HG02588 (cell line): ENCODE measurements around the gene EPX.

Experiments
- ATAC-seq: cut with Tn5 transposase; IDR thresholded peaks from one replicate; pipeline ENCODE4 v1.9.1; 2021; ENCODE audit warnings: mild to moderate bottlenecking, moderate library complexity; ENCODE audit not compliant: unreplicated experiment

Gene EPX

DNA sequence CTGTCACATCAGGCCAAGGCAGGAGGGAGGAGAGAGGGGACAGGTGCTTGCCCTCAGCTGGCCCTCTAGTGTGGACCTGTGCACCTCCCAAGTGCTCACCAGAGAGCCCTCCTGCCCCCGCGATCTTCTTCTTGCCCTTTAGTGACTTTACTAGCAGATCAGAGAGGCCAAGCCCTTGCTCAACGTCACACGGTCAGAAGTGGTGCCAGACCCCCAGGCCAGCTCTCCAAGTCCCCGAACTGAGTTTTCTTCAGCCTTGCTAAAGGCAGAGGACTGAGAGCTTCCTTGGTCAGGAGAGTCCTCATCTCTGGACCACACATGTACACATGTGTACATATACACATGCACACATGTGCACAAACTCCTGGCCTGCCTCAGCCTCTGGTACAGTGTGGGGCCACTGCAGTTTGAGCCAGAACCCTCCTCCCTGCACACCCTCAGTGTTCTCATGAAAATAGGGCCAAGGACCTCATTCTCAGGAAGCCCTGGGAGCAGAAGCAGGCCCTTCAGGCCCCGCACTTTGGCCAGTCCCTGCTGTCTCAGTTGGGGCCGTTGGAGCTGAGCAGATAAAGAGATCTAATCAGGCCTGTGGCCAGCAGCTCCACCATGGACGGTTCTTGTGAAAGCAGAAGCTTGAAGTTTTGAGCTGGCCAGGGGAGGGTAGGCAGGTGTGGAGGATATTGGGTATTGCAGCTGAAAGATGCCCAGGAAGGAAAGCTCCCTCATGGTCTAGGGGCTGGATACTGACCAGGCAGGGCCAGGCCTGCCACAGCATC, 7.4 kb upstream of the EPX start:
- no peak for ATAC-seq

DNA sequence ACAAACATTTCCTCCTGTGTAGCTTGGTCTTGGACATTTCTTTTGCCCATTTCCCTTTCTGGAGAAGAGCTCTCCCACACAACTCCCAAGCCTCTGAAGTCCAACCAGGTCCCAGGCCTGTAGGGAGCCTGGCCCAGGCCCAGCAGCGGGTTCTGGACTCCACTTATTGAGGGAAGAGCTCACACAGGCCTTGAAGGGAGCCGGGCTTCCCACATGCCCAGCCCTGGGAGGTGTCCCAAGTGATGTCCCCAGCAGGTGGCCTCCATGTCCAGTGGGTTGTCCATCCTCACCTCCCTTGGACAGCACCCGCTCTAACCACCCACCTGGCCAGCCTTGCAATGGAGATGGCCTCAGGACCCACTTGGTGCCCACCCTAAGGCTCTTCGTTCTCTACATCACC, 5.9 kb upstream of the EPX start:
- ATAC-seq: no peak

DNA sequence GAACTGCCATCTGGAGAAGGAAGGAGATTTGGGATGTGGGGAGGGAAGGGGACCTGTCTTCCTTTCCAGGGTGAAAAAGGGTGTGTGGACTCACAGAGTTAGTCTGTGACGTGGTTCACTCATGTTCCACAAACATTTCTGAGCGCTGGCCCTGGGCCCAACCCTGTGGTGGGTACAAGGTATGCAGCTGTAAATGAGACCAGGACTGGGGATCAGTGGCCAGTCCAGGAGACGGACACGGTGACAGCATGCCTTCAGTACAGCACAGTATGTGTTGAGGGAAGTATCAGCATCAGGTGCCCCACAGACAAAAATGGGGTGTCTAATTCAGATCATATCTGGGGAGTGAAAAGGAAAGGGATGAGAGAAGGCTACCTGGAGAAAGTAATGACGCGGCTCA, 5.5 kb upstream of the EPX start:
- ATAC-seq: no peak

DNA sequence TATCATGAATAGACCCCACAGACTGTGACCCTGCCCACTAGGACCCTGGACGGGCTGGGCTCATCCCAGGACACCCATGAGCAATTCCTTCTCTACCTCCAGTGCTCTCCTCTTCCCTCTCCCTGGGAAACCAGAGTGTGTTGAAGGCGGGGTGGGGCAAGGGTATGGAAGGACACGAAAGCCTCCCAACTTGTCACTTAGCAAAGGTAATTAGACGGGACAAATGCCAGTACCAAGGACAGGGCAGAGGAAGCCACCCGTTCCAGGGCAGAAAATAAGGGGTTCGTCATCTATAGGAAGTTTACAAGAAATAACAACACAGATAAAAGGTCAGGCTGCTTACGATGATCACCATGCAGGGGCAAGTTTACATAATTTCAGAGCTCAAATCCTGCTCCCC, 4.9 kb upstream of the EPX start:
- ATAC-seq: no peak

DNA sequence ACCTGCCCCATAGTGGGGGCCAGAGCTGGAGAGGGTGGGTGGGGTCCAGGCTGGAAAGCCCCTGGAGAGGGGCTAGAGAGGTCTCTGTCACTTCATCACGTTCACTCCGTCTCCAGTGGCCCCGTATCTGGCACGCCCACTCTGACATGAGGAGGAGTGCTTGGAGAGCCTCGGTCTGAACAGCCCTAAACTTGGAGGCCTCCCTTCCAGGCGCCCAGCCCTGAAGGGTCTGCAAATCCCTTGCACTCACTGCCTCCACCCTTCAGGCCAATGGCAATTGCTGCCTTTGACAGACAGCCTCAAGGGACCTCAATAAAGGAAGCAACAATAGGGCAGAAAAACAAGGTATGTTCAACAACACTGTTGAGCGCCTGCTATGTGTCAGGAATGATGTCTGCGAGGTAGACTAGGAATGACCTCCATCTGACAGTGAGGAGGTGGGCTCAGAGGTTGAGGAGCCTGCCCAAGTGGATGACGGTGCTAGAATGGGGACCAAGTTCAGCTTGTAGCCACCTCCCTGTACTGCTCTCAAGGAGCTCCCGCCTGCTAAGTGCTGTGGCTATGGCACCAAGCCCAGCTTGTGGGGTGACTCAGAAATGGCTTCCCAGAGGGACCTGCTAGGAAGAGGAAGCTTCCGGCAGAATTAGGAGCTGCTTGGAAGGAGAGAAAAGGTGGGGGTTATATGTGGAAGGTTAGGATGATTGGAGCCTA, 2.9 kb upstream of the EPX start:
- ATAC-seq: no peak

DNA sequence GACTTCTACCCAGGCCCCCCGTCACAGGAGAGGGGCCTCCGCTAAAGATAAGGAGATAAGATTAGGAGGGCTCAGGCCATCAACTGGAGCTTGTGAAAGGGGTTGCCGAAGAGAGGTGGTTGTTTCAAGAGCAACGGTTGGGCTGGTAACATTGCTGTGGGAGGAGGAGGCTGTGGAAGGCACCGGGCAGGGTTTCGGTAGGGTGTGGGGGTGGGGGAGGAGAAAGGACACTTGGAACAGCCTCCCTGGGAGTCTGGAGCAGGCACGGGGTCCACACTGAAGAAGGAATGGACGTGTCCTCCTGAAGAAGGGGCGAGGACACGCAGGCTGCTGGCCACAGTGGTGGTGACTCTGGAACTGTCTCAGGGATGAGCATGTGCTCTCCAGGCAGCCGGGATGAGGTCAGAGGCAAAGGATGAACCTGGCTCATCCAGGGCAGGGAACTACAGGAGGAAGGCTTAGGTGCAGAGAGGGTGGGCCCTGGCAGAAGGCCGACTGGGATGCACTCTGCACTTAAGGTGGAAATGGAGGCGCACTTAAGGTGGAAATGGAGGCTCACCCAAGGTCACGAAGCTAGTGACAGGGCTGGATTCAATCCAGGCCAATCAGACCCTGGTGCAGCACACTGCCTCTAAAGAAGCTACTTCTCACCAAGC, 1.2 kb upstream of the EPX start:
- no peak for ATAC-seq

DNA sequence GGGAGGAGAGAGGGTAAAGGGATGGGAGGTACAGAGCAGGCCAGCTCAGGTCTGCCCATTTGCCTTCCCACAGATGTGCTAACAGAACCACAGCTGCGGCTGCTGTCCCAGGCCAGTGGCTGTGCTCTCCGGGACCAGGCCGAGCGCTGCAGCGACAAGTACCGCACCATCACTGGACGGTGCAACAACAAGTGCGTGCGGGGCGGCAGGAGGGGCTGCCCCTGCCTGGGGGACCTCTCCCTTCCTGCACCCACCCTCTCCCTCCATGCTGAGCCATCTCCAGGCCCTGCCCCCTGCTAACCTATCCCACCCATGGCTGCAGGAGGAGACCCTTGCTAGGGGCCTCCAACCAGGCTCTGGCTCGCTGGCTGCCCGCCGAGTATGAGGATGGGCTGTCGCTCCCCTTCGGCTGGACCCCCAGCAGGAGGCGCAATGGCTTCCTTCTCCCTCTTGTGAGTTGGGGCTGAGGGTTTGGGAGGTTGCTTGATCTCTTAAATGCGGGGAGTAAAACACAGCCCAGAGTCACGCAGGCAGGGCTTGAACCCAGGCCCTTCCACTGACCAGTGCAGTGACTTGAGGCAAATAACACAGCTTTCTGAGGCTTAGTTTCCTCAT, 1.2 kb downstream of the EPX start:
- ATAC-seq: no peak

DNA sequence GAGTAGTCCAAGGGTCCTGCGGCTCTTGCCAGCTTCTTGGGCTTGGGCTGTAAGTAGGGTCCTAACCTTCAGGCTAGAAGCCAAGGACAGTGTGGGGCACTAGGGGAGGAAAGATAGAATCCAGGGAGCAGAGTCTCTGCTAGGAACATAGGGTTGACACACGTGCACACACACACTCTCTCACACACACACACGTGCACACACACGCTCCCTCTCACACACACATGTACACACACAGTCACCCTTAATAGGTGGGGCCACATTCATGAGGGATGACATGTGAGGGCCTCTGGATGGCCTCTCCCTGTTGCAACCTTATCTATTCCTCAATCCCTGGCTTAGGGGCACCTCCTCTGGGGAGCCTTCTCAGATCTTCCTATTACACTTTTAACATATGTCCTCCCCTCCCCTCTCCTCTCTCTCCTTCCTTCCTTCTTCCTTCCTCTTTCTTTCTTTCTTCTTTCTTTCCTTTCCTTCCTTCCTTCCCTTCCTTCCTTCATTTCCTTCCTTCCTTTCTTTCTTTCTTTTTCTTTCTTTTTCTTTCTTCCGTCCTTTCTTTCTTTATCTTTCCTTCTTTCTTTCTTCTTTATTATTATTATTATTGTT, 3.1 kb downstream of the EPX start:
- no peak for ATAC-seq

DNA sequence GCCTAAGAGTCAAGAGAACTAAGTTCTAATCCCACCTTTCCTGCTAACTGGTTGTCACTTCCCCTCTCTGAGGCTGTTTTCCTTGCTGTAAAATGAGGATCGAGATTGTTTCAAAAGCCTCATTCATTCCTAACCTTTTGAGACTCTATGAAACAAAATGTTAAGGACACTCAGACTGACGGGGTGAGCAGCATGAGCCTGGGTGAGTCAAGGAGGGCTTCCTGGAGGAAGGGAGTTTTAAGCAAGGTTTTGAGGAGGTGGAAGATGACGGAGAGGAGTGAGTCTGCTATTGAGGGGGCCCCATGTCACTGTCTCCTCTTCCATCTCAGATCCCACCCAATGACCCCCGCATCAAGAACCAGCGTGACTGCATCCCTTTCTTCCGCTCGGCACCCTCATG, 4.1 kb downstream of the EPX start:
- no peak for ATAC-seq

DNA sequence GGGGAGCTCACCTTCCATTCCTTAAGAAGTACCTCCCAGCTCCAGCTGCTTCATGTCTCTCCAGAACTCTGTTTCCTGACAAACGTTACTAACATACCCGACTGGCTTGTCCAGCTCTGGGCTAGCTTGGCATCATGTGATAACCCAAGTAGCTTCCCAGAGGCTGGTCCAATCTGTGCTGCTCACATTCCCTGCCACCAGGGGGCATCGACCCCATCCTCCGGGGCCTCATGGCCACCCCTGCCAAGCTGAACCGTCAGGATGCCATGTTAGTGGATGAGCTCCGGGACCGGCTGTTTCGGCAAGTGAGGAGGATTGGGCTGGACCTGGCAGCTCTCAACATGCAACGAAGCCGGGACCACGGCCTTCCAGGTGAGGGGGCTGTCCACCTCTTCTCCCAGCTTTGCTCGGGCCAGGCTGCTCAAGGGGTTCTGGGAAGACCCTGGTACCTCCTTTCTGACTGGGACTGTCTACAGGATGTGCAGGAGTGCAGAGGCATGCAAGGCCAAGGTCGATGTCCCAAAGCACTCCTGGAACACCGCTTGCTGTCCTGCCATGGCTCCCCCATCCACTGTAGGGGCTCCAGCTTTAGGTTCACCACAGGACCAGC, 7.6 kb downstream of the EPX start:
- no peak for ATAC-seq

DNA sequence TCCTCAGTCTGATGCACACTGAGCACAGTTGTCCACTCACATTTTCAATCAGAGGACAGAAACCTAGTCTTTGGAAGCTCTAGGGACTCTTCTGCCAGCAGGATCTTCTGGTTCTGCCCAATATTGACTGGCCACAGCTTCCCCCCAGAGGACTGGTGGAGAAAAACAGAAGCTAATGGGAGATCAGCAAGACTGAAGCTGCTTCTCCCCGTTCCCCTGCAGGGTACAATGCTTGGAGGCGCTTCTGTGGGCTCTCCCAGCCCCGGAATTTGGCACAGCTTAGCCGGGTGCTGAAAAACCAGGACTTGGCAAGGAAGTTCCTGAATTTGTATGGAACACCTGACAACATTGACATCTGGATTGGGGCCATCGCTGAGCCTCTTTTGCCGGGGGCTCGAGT, 10.3 kb downstream of the EPX start:
- ATAC-seq: no peak

DNA sequence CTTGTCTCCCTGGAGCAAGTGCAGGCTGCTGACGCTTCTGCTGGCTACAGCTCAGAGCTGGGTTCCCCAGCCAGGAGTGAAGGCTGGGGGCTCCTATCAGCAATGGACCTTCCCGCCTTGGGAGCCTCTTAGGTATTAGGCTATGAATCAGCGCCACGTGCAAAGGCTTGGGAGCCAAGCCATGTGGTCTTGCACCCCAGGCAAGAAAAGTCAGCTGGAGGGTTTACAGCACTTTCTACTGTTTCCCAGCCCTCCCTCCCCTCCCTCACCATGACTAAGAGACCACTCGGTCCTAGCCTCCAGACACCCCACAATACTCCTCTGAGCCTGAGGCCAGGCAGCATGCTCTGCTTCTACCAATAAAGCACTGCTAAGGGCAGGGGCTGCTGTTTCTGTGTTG, 12.3 kb downstream of the EPX start:
- ATAC-seq: no peak

DNA sequence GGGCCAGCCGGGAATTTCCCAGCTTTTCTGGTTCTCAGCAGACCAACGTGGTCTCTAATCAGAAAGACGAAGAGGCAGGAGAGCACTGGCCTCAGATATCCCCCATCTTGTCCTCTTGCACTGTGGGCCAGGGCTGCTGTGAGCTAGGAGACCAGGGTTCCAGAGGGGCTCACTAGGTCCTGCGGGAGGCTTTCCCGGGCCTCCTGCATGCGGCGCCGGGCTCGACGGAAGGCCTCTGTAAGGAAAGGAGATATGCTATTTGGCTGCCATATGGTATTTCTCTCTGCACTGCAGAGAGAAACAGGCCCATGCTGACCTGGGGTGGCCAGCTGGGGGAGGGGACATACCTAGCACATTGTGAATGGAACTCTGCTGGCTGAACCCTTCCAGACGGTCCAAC, 13.4 kb downstream of the EPX start:
- ATAC-seq: no peak

DNA sequence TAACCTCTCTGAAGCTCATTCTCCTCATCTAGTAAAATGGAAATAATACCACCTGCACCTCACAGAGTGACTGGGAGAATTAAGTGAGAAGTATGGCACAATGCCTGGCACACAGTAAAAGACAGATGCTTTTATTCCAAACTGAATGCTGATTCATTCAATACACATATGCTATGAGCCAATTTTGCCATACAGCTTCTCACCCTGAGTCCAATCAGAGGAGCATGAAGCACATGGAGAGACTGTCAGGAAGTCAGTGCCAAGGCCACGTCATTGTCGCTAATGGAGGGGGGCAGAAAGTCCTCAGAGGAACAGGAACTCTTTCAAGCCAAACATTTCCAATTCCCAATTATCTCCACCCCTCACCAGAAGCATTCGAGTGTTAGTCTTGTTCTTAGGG, 14.9 kb downstream of the EPX start:
- no peak for ATAC-seq

DNA sequence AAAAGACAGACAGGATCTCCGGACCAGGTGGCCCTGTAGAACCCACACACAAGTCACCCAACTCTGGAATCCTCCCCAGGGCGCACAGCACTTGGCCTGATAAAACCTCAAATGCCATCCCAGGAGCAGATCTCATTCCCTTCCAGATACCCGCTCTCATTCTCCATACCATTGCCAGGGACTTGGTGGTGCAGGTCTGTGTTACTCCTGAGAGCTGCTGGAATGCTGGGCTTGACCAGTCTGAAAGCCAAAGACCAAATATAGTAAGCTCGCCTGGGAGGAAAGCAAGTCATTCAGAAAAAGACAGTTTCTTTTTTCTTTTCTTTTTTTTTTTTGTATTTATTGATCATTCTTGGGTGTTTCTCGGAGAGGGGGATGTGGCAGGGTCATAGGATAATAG, 15.8 kb downstream of the EPX start:
- no peak for ATAC-seq

DNA sequence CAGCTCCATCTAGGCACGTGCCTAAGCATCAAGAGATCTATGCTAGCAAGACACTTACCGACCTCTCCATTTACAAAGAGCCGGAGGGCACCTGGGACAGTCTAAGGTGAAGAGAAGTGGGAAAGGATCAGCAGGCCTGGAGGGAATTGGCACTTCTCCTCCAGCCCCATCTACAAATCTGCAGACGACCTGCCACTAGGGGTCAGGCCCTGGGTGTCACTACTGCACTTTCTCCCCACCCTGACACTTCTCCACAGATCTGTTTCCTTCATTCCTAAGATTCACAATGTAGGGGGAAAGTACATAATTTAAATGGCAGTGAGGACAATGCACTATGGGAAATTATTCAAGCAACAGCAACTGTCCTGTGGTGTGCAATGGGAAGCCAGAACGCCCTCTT, 18.4 kb downstream of the EPX start:
- no peak for ATAC-seq

DNA sequence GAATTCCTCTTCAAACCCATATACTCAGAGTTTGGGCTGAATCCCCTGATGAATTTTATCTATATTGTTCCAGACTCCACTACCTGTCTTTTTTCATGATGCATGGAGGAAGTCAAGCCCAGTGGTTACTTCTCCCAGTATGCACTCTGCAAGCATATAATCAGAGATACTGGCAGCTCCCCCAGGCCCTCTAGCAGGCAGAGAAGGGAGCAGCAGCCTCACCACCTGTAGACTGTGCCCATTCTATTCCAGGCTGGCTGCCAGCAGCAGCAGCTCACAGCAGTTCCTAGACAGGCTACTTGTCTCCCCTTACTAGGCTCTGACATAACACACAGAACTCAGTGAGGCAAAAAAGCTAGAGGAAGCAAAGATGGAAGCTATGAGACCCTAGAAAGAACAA, 23.2 kb downstream of the EPX start:
- ATAC-seq: no peak

DNA sequence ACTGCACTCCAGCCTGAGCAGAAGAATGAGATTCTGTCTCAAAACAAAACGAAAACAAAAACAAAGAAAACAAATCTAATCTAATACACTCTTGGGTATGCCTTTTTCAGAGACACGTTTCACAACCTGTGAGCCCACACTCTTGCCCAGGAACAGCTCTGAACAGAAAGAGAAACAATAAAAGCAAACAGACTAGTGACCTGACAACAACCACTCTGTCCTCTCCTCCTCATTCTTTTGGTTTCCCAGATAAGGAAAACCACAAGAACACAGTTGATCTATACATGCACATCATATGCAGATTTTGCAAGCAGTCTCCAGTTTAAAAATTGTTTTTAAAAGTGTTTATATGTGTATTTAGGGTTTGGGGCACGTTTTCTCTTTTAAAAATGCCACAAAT, 25.2 kb downstream of the EPX start:
- ATAC-seq: no peak

DNA sequence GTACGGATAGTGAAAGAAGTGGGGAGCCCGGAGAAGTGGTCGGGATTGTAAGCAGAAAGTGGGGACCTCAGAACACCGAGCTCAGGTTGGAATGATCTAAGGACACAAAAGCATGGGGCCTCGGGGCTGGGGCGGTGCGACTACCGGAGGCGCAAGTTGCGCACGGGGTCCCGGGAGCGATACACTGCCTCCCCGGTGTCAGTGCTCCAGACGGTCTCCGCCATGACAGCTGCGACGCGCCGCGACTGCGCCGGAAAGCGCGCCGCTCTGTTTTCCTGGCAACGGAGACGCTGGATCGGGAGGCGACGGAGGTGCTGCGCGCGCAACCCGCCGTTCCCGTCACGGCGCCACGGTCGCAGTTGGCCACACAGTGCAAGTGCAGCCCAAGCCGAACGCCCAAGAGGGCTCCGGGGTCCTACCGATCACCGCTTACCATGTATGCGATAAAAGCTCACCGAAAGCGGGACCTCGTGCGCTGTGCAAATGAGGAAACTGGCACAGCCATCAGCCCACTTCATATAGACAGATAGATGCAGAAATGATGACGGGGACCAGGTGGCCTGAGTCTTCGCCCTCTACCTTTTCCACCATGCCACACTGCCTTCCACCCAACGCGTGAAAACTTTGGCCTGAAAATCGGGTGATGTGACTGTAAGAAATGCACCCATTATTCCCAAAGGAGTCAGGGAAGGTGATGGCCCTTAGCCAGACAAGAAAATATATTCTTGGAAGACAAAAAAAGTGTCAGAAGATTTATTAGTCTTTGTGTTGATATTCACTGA, 26.7 kb downstream of the EPX start, which contains the start of gene MKS1:
Gene MKS1, minus strand, starts transcription at position 249 of the 782 bp plus-strand sequence. Its CDS starts 25 bp downstream, at position 224.
- peak; percentile 97 for ATAC-seq

DNA sequence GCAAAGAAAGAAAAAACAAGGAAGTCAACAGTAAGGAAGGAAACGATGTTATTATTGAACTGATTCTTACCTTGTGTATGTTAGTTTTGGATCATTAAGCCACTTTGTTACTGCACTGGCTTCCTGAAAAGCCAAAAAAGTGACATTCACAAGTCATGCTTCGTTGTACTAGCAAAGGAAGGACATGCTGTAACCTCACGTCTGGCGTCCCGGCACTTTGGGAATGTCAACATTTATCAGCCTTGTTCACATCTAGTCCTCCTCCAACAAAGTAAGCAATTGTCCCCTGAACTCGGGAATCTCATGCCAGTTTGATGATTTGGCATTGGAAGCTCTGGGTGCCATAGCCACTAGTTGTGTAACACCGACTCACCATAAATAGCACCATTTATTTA, 27.3 kb downstream of the EPX start:
- no peak for ATAC-seq
